HG03025 (cell line): ENCODE results near the gene SARNP.
"Not testable (repeated sequence)": the region's sequence is repeated elsewhere in the genome, so short reads cannot be mapped to it uniquely, and the experiment has no call there.

ENCODE experiments used
- ATAC-seq: cut with Tn5 transposase; IDR thresholded peaks from one replicate; pipeline ENCODE4 v1.9.1; 2021; ENCODE audit warnings: mild to moderate bottlenecking, moderate library complexity; ENCODE audit not compliant: unreplicated experiment, low FRiP score

Gene SARNP, protein sequence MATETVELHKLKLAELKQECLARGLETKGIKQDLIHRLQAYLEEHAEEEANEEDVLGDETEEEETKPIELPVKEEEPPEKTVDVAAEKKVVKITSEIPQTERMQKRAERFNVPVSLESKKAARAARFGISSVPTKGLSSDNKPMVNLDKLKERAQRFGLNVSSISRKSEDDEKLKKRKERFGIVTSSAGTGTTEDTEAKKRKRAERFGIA

DNA sequence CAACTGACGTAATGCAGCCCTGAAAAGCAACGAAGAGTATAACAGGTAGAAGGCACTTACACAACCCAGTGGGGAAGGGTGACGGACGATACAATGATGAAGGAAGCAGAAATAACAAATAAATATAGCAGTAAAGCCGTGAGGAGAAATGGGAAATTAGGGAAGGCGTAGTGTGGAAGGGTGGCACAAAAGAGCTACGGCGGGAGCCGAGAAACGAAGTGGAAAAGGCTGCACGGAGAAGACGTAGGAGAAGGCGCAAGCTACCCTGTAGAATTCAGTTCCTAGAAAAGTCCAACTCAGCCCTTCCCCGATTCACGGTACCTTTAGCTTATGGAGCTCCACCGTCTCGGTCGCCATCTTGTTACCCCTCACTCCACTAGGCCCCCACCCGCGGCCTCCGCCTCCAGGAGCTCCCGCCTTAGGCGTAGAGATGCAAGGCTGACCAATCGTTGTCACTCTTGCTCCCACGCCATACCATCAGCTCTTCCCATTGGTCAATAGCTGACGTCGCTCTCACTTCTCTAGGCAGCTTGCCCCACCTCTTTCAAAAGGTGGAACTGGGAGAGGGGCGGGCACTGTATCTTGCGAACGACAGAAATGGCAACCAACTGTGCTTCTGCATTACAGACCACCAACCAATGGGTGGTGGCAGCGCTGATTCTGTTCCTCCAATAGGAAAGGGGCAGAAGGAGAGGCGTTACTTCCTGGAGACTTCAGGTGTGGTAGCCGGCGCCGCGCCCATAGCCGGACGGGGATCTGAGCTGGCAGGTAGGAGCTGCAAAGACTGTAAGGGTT is at the start of gene SARNP, which contains the start of gene ORMDL2:
Gene SARNP, minus strand, starts transcription at position 380 of the 795 bp plus-strand sequence. Its CDS starts 23 bp downstream, at position 357.
Gene ORMDL2, plus strand, starts transcription at position 697 of the 795 bp plus-strand sequence. CDS start 959 bp downstream, outside the sequence.
- peak; percentile 99 for ATAC-seq

DNA sequence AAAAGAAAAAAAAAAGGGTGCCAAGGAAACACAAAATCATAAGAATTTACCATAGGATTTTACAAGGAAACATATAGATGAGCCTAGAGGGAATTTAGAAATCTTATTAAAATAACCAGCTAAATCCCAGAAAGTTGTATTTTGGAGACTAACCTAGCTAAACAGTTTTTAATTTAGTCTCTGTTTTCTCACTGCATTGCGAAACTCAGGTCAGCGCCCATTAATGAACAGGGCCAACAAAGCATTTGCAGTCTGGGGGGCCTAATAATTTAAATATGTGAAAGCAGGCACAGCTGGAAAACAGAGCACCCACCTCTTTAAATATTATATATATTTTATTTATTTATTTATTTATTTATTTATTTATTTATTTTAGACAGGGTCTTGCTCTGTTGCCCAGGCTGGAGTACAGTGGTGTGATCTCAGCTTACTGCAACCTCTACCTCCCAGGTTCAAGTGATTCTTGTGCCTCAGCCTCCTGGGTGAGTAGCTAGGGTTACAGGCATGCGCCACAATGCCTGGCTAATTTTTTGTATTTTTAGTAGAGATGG is 49.0 kb upstream of the SARNP start:
- not testable (repeated sequence) for ATAC-seq

DNA sequence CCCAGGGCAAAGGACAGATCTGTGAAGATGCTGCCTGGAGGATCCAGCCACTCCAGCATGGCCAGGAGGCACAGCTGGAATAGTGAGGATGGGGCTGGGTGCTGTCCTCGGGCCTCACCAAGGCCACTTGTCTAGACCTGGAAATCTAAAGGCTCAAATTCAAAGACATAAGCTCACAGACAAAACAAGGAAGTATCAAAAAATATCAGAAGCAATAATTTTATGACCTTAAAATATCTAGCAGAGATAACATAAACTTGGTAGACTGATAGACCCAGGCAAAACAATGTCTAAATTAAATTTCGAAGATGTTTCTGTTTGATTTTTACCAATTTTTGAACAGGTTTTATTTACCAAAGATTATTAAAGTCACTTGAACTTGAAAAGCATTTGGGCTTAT is 47.8 kb upstream of the SARNP start:
- ATAC-seq = no peak

DNA sequence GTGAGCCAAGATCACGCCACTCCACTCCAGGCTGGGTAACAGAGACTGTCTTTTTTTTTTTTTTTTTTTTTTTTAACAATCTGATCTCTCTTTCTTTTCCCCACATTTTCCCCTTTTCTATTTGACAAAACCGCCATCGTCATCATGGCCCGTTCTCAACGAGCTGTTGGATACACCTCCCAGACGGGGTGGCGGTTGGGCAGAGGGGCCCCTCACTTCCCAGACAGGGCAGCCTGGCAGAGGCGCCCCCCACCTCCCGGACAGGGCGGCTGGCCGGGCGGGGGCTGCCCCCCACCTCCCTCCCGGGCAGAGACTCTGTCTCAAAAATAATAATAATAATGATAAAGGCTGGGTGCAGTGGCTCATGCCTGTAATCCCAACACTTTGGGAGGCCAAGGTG is 45.4 kb upstream of the SARNP start:
- ATAC-seq = not testable (repeated sequence)

DNA sequence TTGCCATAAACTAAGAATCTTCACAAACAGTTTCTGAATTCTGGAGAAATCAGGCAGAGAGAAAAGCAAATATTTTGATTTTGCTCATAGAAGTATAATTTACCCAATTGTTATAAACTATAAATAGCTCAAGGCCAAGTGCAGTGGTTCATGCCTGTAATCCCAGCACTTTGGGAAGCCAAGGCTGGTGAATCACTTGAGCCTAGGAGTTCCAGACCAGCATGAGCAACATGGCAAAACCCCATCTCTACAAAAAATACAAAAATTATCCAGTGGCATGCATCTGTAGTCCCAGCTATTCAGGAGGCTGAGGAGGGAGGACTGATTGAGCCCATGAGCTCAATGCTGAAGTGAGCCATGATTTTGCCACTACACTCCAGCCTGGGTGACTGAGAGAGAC is 44.8 kb upstream of the SARNP start:
- ATAC-seq = no peak

DNA sequence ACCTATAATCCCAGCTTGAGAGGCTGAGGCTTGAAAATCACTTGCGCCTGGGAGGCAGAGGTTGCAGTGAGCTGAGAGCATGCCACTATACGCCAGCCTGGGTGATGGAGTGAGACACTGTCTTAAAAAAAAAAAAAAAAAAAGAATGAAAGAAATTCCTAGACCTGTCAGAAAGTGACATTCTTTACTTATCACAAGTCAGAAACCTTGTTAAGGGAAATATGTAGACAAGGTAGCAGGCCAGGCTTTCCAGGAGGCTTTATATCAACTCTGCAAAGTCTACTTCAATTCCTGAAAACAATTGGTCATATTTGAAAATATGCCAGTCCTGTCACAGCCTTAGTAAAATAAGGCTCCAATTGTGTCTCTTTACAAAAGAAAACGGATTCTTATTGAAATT is 44.3 kb upstream of the SARNP start:
- ATAC-seq = no peak

DNA sequence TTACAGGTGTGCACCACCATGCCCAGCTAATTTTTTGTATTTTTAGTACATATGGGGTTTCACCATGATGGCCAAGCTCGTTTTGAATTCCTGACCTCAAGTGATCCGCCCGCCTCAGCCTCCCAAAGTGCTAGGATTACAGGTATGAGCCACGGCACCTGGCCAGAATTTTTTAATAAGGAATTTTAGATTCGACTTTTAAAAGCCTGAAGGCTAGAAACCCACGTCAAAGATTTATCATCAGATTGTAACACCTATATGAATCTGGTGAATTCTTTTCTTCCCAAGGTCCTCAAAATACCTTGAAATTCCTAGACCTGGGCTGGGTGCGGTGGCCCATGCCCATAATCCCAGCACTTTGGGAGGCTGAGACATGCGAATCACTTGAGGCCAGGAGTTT is 43.9 kb upstream of the SARNP start:
- no peak for ATAC-seq

DNA sequence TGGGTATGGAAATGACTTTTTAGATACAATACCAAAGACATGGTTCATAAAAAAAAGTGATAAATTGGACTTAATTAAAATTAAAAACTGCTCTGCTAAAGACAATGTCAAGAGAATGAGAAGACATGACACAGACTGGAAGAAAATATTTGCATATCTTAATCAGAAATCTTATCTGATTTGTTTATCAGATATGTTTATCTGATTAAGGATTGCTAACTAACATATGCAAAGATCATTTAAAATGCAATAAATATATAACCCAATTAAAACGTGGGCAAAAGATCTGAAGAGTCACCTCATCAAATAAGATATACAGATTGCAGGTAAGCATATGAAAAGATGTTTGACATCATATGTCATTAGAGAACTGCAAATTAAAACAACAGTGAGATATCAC is 35.2 kb upstream of the SARNP start:
- ATAC-seq = no peak

DNA sequence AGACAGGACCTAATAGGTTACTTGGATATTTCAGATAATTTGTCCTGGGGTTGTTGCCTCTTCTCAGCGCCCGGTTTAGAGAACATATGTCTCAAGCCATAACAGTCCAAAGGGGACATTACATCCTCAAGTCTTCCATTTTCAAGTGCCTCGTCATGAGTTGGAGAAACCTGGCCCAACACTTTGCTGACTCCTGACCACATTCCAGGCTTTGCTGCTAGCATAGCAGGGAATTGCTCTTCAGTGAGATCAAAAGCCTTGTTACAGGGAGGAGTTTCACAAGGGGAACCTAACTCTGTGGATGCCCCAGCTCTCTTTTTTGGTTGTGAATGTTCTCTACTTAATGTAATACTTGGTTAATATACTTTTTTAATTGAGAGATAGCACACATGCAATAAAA is 33.4 kb upstream of the SARNP start:
- no peak for ATAC-seq

DNA sequence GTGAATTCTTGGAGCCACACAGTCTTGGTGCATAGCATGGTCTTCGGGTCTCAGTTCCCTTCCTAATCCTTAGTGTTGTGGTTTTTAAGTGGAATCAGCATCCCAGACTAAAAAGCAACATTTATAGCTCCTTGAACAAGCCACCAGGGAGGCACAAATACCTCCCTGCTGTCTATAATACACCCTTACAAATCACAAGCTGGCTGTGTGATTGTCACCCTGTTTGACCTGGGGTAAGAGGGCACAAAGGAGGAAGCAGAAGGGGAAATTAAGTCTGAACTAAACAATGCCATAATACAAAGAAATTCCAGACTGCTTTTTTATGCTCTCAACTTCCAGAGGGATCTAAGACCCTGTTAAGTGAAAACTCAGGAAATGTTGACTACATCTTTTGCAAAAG is 32.9 kb upstream of the SARNP start:
- ATAC-seq = no peak

DNA sequence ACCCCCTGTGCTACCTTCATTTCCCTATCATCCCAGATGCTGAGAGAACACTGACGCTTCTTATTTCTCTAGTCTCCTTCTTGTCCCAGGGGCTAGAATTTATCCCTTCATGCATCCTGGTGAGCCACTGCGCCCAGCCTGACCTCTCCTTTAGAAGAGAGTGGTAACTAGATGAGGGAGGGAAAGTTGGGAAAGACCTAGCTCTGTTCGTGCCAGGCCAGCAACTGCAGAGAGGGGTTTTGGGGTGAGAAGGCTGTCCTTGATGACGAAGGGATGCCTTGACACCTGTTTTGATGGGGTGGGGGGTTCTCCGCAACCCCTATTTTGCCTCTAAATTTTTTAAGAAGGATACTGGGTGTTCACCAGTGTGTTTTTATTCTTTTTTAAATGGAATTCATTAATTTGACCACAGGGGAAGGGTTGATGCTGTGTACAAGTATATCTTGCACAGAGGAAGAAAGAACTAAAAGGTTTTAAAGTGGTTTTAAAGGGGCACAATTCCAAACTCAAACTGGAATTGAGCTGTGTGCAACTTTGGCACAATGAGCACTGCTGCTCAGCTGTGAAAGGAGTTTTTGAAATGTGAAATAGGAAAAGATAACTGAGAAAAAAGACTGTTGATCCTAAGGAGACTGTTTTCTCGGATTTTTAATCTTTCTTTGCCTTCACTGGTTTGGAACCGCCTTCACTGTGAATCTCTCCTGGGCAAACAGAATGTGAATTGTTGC is 32.3 kb upstream of the SARNP start:
- ATAC-seq = no peak

DNA sequence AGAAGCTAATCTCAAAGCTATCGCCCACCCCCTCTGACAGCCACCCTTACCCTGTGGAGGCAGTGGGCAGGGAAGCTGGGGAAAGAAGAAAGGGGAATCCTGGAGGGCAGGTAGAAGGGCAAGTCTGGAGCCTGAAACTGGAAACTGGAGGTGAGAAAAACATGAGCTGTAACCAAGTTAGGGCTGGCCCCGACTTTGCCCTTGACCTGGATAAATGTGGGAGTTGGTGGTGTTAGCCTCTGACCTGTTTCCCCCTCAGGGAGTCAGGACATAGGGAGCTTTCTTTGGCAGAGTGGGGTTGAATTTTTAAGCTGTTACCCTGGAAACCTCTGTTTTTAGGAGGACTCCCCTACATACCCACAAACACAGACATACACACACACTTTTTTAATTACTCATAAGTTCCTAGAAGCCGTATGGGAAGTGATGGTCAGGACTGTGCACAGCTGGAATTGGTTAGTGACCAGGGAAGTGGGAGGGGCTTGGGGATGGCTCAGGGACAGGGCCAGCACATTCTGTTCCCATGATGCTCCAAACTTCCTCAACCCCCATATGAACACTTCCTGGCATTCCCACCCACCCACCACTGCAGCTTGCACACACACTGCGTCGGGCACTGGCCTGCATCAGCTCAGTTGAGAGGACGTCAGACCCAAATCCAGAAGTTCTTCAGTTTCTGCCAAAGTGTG is 30.2 kb upstream of the SARNP start:
- no peak for ATAC-seq

DNA sequence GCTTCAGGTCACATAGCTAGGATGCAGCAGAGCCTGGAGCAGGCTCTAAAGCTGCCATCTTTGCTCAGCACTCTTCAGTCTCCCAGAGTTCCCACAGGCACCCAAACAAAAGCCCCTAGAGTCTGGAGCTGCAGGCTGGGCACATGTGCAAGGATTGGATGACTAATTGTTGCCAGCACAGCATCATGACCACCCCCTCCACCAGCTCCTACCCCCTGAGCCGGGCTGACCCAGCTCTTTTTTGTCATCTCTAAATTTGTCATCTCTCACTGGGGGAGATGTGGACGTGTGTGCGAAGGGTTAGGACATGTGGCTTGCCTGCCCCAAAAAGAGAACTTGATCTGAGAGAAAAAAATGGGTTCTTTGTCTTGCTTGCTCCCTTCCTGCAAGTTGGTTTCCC is 29.5 kb upstream of the SARNP start:
- no peak for ATAC-seq

DNA sequence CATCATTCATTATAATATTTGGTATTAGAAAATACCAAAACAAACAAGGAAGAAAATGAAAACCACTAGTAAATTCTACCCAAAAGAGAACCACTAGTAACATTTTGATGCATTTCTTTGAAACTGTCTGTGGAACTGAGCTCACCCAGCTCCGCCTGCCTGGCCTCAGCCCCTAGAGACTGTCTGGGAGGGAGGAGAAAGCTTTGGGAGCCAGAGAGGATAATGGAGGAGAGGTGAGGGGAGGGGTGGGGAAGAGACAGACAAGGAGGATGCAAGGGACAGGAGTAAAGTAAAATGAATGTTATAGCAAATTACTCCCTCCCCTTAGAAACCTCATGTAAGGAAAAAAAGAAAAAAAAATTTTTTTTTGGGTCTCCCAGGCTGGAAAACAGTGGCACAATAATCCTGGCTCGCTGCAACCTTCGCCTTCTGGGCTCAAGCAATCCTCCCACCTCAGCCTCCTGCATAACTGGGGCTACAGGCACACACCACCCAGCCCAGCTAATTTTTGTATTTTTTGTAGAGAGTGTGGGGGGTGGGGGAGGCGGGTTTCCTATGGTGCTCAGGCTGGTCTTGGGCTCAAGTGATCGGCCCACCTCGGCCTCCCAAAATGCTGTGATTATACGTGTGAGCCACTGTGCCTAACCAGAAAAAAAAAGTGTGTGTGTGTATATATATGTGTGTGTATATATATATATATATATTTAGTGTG is 28.4 kb upstream of the SARNP start:
- ATAC-seq = no peak

DNA sequence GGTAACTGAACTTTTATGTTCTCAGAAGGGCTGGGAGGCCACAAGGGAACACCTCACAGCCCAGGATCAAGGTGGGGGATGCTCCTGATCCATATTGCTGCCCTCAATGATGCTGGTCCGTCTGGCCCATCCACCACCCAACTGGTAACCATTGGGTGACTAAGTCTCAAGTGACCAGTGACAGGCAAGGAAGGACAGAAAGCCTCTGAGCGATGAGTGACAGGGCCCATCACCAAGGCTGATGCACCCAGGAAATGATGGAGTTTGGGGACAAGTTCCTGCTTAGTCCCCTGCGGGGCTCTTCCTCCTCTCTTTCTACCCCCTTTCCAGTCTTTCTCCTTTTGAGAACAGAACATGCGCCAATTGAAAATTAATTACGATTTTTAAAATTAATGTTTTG is 27.8 kb upstream of the SARNP start:
- no peak for ATAC-seq

DNA sequence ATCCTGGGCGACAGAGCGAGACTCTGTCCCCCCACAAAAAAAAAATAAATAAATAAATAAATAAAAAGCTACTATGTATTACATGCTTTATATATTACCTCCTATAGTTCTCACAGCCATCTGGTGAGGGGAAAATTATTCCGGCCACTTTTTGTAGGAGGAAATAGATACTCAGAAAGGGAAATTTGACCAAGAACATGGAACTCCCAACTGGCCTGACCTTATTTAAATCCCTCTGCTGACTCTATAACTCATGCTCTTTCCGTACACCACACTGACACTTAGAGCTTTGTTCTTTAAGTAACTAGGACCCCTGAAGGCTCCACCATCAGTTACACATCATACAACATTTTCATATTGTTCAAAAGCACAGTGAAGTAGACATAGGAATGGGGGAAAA is 27.4 kb upstream of the SARNP start:
- ATAC-seq = no peak

DNA sequence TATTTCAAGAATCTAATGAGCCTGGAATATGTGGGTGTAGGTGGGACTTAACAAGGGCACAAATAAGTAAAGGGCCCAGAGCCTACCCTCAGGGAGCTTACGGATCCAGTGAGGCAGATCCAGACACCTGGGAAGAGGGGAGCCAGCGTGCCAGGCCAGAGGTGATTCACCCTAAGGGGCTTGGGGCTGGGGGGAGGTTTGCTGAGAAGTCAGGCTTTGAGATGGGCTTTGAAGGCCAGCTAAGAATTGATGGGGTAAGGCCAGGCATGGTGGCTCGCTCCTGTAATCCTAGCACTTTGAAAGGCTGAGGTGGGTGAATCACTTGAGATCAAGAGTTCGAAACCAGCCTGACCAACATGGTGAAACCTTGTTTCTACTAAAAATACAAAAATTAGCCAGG is 25.9 kb upstream of the SARNP start:
- no peak for ATAC-seq

DNA sequence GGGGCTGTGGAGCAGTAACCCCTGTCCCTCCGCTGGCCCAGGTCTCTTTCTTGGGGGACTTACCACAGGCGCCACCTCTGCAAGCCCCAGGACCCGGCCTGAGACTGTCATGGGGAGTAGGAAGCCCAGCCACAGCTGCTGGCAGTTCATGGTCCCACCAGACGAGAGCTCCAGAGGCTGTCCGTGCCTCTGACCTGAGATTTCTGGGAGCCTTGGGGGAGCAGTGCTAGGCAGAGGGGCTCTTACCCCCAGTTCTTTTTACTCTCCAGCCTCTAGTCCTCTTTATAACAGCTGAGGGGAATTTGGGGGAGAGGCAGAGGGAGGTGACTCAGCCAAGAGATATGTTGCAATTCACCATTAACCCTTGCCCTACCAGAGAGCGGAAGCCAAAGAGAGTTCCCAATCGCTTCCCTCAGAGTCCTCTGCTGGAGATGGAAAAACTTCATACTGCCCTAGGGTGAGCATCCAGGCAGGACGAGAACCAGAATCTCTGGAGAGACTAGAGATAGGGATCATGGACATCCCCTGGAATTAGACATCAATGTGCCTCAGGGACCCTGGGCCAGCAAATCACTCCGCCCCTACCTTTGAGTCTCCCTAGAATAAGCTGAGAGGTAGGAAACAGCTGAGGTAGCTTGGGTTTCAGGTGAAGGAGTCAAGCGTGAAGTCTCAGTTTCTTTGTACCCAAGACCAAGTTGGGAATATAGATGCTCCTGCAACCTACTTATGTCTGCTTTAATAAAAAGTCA is 25.3 kb upstream of the SARNP start, which contains the start of gene MMP19:
Gene MMP19, minus strand, starts transcription at position 256 of the 749 bp plus-strand sequence. Its CDS starts 106 bp downstream, at position 150.
- ATAC-seq = no peak
